H9 (cell line): ENCODE data around the gene SNHG17. TPM values are rescaled to one million over a fixed set of nuclear protein-coding genes. Genes with fewer than 3 reads are reported as not detected.

Experiments used
- DNase-seq: peaks from one replicate; pipeline ENCODE4 v3.0.0-alpha.2; 2017
- H2AFZ ChIP-seq: one replicate; pipeline ENCODE4 v1.6.1; 2013; ENCODE audit warnings: mild to moderate bottlenecking, low read length, control low read depth, moderate library complexity
- H2AK5ac ChIP-seq: 2 replicates; pipeline ENCODE4 v1.6.1; 2013; ENCODE audit warnings: low read length, control low read depth, mixed read lengths; ENCODE audit not compliant: insufficient read length
- H2BK120ac ChIP-seq: one replicate; pipeline ENCODE4 v1.6.1; 2013; ENCODE audit warnings: low read depth, mild to moderate bottlenecking, low read length, control low read depth, inconsistent platforms; ENCODE audit not compliant: poor library complexity, severe bottlenecking
- H2BK12ac ChIP-seq: 2 replicates; pipeline ENCODE4 v1.6.1; 2013; ENCODE audit warnings: low read length, control low read depth, mixed read lengths, low read depth; ENCODE audit not compliant: insufficient read length
- H2BK15ac ChIP-seq: 2 replicates; pipeline ENCODE4 v1.6.1; 2013; ENCODE audit warnings: low read depth, low read length, control low read depth
- H2BK20ac ChIP-seq: one replicate; pipeline ENCODE4 v1.6.1; 2013; ENCODE audit warnings: low read depth, mild to moderate bottlenecking, low read length, control low read depth, inconsistent platforms; ENCODE audit not compliant: poor library complexity, severe bottlenecking
- H2BK5ac ChIP-seq: 2 replicates; pipeline ENCODE4 v1.6.1; 2013; ENCODE audit warnings: low read length, control low read depth, mixed read lengths; ENCODE audit not compliant: insufficient read length
- H3K14ac ChIP-seq: 2 replicates; pipeline ENCODE4 v1.6.1; 2013; ENCODE audit warnings: low read length, control low read depth; ENCODE audit not compliant: insufficient read depth
- H3K18ac ChIP-seq: 2 replicates; pipeline ENCODE4 v1.6.1; 2013; ENCODE audit warnings: low read depth, mild to moderate bottlenecking, mixed read lengths, low read length, control low read depth; ENCODE audit not compliant: insufficient read length
- H3K23ac ChIP-seq: 2 replicates; pipeline ENCODE4 v1.6.1; 2013; ENCODE audit warnings: low read length, control low read depth, mixed read lengths, low read depth; ENCODE audit not compliant: insufficient read length
- H3K23me2 ChIP-seq: 2 replicates; pipeline ENCODE4 v1.6.1; 2013; ENCODE audit warnings: low read depth, mild to moderate bottlenecking, mixed read lengths, low read length, control low read depth; ENCODE audit not compliant: insufficient read length, poor library complexity, severe bottlenecking
- H3K27ac ChIP-seq: 2 replicates; pipeline ENCODE4 v1.5.1; 2013; ENCODE audit warnings: low read length, control low read depth, mixed read lengths, low read depth; ENCODE audit not compliant: insufficient read length
- H3K27me3 ChIP-seq: 2 replicates; pipeline ENCODE4 v1.6.1; 2013; ENCODE audit warnings: low read length, control low read depth, inconsistent platforms; ENCODE audit not compliant: insufficient read depth
- H3K4ac ChIP-seq: 2 replicates; pipeline ENCODE4 v1.6.1; 2013; ENCODE audit warnings: low read depth, mild to moderate bottlenecking, control low read depth, inconsistent platforms, low read length, moderate library complexity
- H3K4me1 ChIP-seq: 2 replicates; pipeline ENCODE4 v1.6.1; 2013; ENCODE audit warnings: low read length, control low read depth, inconsistent platforms; ENCODE audit not compliant: insufficient read depth
- H3K4me2 ChIP-seq: 2 replicates; pipeline ENCODE4 v1.6.1; 2013; ENCODE audit warnings: low read length, control low read depth, mixed read lengths; ENCODE audit not compliant: insufficient read length, insufficient read depth
- H3K56ac ChIP-seq: 2 replicates; pipeline ENCODE4 v1.6.1; 2013; ENCODE audit warnings: low read depth, mild to moderate bottlenecking, mixed read lengths, low read length, control low read depth; ENCODE audit not compliant: insufficient read length
- H3K79me1 ChIP-seq: 2 replicates; pipeline ENCODE4 v1.6.1; 2013; ENCODE audit warnings: low read depth, mild to moderate bottlenecking, moderate library complexity, low read length, control low read depth, inconsistent platforms; ENCODE audit not compliant: insufficient read depth, poor library complexity, severe bottlenecking
- H3K79me2 ChIP-seq: 2 replicates; pipeline ENCODE4 v1.6.1; 2013; ENCODE audit warnings: low read length, control low read depth, inconsistent platforms; ENCODE audit not compliant: insufficient read depth
- H3K9ac ChIP-seq: 2 replicates; pipeline ENCODE4 v1.6.1; 2013; ENCODE audit warnings: low read length, control low read depth, mixed read lengths; ENCODE audit not compliant: insufficient read length; ENCODE audit errors: extremely low read depth
- H3K9me3 ChIP-seq: one replicate; pipeline ENCODE4 v1.6.1; 2013; ENCODE audit warnings: low read depth, low read length, inconsistent platforms; ENCODE audit not compliant: control insufficient read depth
- H3T11ph ChIP-seq: one replicate; pipeline ENCODE4 v1.6.1; 2013; ENCODE audit warnings: mild to moderate bottlenecking, low read length, control low read depth, inconsistent platforms
- H4K20me1 ChIP-seq: one replicate; pipeline ENCODE4 v1.6.1; 2013; ENCODE audit not compliant: control insufficient read depth, insufficient read length, insufficient read depth
- H4K5ac ChIP-seq: 2 replicates; pipeline ENCODE4 v1.6.1; 2013; ENCODE audit warnings: low read depth, mild to moderate bottlenecking, mixed read lengths, low read length, control low read depth; ENCODE audit not compliant: insufficient read length
- H4K8ac ChIP-seq: replicated peaks from 2 replicates; pipeline ENCODE4 v1.6.1; 2013; ENCODE audit warnings: low read length, control low read depth, mixed read lengths, low read depth; ENCODE audit not compliant: insufficient read length
- H4K91ac ChIP-seq: 2 replicates; pipeline ENCODE4 v1.6.1; 2013; ENCODE audit warnings: low read depth, mild to moderate bottlenecking, moderate library complexity, mixed read lengths, low read length, control low read depth; ENCODE audit not compliant: insufficient read length
- H3K27ac Mint-ChIP-seq, 3 experiments: 2 replicates in 2 of 3; 3 replicates in 1 of 3; pipeline ENCODE4 v1.8.0; 2020 to 2021; ENCODE audit warnings: mixed read lengths in 3 of 3, mild to moderate bottlenecking in 1 of 3, moderate library complexity in 1 of 3
- H3K27me3 Mint-ChIP-seq: 2 replicates; pipeline ENCODE4 v1.8.0; 2021; ENCODE audit warnings: low read depth, mild to moderate bottlenecking, moderate library complexity, mixed read lengths
- H3K36me3 Mint-ChIP-seq, 3 experiments: 2 replicates in 2 of 3; 3 replicates in 1 of 3; pipeline ENCODE4 v1.8.0; 2020 to 2021; ENCODE audit warnings: low read depth in 3 of 3, mixed read lengths in 3 of 3; ENCODE audit not compliant: insufficient read depth in 1 of 3
- H3K4me1 Mint-ChIP-seq, 2 experiments: 2 replicates each; pipeline ENCODE4 v1.8.0; 2020; ENCODE audit warnings: mixed read lengths in 2 of 2
- H3K4me3 Mint-ChIP-seq, 2 experiments: 2 replicates in 1 of 2; 3 replicates in 1 of 2; pipeline ENCODE4 v1.8.0; 2020 to 2021; ENCODE audit warnings: mild to moderate bottlenecking in 2 of 2, mixed read lengths in 2 of 2, moderate library complexity in 1 of 2
- H3K9me3 Mint-ChIP-seq, 2 experiments: 2 replicates in 1 of 2; 3 replicates in 1 of 2; pipeline ENCODE4 v1.8.0; 2020; ENCODE audit warnings: mild to moderate bottlenecking in 2 of 2, mixed read lengths in 2 of 2, moderate library complexity in 1 of 2
- WGBS: extraction: QIAGEN DNeasy Blood & Tissue Kit; methylation state at CpG from one replicate; pipeline ENCODE4 v1.1.7; 2013; ENCODE audit warnings: missing lambda C conversion rate, low lambda C conversion rate, mixed read lengths; ENCODE audit not compliant: insufficient read length; ENCODE audit errors: extremely low coverage; 5-methylcytosine and 5-hydroxymethylcytosine counted together
- total RNA-seq: library from RNA; stranded (reverse); gene quantifications from 2 replicates; pipeline ENCODE4 v1.2.1, GENCODE V29; 2021
- TF ChIP-seq, protein P1 (sequence below): fragments of 200-600 bp; sonication (generic); conservative IDR thresholded peaks from 3 replicates; pipeline ENCODE4 v1.8.0; 2021; ENCODE audit warnings: antibody characterized with exemption, mild to moderate bottlenecking

The SNHG17 gene
- total RNA-seq, 1 experiment from 2014 or later = 70.1 TPM

- Mint-ChIP-seq H3K27ac (peak overlapping the region in 2 of 3 experiments; percentile 63 to 90; a peak in 1 of 7 replicates), H3K27me3 (peaks cover 3% of the 10 kb centered on the region; the same call in 1 of the 2 replicates), H3K4me1 (peaks cover 19 to 21% of the 10 kb centered on the region in 2 experiments), H3K4me3 (peak overlapping the region in 1 of 2 experiments; percentile 10; a peak in 1 of 5 replicates), H3K9me3 (no peaks in the 10 kb centered on the region), H3K36me3 (peaks cover 0 to 9% (median 0%) of the 10 kb centered on the region in 3 experiments; a peak in 2 of 7 replicates)
- H3K4ac ChIP-seq = no peak overlapping the region
- H2BK20ac ChIP-seq = no peak overlapping the region
- no peak overlapping the region for H4K91ac ChIP-seq
- H3K56ac ChIP-seq = no peak overlapping the region
- TF ChIP-seq, protein P1, sequence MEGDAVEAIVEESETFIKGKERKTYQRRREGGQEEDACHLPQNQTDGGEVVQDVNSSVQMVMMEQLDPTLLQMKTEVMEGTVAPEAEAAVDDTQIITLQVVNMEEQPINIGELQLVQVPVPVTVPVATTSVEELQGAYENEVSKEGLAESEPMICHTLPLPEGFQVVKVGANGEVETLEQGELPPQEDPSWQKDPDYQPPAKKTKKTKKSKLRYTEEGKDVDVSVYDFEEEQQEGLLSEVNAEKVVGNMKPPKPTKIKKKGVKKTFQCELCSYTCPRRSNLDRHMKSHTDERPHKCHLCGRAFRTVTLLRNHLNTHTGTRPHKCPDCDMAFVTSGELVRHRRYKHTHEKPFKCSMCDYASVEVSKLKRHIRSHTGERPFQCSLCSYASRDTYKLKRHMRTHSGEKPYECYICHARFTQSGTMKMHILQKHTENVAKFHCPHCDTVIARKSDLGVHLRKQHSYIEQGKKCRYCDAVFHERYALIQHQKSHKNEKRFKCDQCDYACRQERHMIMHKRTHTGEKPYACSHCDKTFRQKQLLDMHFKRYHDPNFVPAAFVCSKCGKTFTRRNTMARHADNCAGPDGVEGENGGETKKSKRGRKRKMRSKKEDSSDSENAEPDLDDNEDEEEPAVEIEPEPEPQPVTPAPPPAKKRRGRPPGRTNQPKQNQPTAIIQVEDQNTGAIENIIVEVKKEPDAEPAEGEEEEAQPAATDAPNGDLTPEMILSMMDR = no peak
- H3K9me3 ChIP-seq = no peaks in the 10 kb centered on the region
- no peak overlapping the region for H2BK5ac ChIP-seq
- no peaks in the 10 kb centered on the region for H3K27me3 ChIP-seq
- WGBS = no CpG with 5 or more reads among the region's 1 CpG
- no peak overlapping the region for H2BK12ac ChIP-seq
- no peak overlapping the region for H3K4me2 ChIP-seq
- no peak overlapping the region for H4K5ac ChIP-seq
- H3K79me2 ChIP-seq = peaks cover 16% of the 10 kb centered on the region; the same call in 1 of the 2 replicates
- H4K8ac ChIP-seq = no peak overlapping the region
- H2BK15ac ChIP-seq = no peak overlapping the region
- DNase-seq = no peak
- H3K18ac ChIP-seq = no peak overlapping the region
- H3K14ac ChIP-seq = no peak overlapping the region
- no peak overlapping the region for H3K9ac ChIP-seq
- H3K23ac ChIP-seq = no peak overlapping the region
- no peak overlapping the region for H3K27ac ChIP-seq
- H2AFZ ChIP-seq = no peak overlapping the region
- H3K4me1 ChIP-seq = no peaks in the 10 kb centered on the region
- no peak overlapping the region for H3T11ph ChIP-seq
- no peaks in the 10 kb centered on the region for H4K20me1 ChIP-seq
- H2BK120ac ChIP-seq = no peak overlapping the region
- peaks cover 6% of the 10 kb centered on the region for H3K23me2 ChIP-seq
- no peak overlapping the region for H2AK5ac ChIP-seq
- peaks cover 12% of the 10 kb centered on the region for H3K79me1 ChIP-seq
These were observed 36.1 kb upstream of the SNHG17 start for GRCh38 chr20:38471245-38471644.
